Left ventricle myocardium superior (tissue), 1 donor: Measurements from ENCODE around the gene SYTL2. TPM values are rescaled to one million over a fixed set of nuclear protein-coding genes. Genes with fewer than 3 reads are reported as not detected.

Source experiments
- ATAC-seq: fragments of 200-7000 bp; cut with Tn5 transposase; one replicate; pipeline ENCODE4 v1.9.1; 2020; ENCODE audit warnings: mild to moderate bottlenecking, moderate library complexity
- DNase-seq: peaks from one replicate; pipeline ENCODE4 v3.0.0-alpha.2; 2020
- intact Hi-C: fragments of 100-400 bp; cut with micrococcal nuclease; formaldehyde crosslinking; loops from one replicate; pipeline ENCODE4 v1.11.0; 2022
- total RNA-seq: library from RNA; stranded (reverse); fragmentation: NEBNext Ultra II Directional; extraction: Animal tissue kit (Norgen Biotek cat#: 25700); gene quantifications from one replicate; pipeline ENCODE4 v1.2.1, GENCODE V29; 2021
- donor health status: DM: no; HTN: yes; CAD: no; lungs with severe emphysema.

The SYTL2 gene
- total RNA-seq, 1 donor from 2014 or later = 2.8 TPM

- intact Hi-C loops = loop anchor here (10.0 kb wide), 2 partner anchors 134 to 234 kb away; no protein-coding TSS in a partner anchor
- ATAC-seq (no peak), DNase-seq (no peak)
Observed at GRCh38 chr11:85828640-85828978, 17.7 kb upstream of the SYTL2 start.

GRCh38 chr11:85827748-85828639, 17.1 kb upstream of the SYTL2 start:
- DNase-seq = no peak
- ATAC-seq = no peak
- intact Hi-C loops = loop anchor here (10.0 kb wide), 2 partner anchors 133 to 233 kb away; no protein-coding TSS in a partner anchor

GRCh38 chr11:85826116-85826855, 15.3 kb upstream of the SYTL2 start:
- intact Hi-C loops = loop anchor here (10.0 kb wide), 2 partner anchors 131 to 231 kb away; no protein-coding TSS in a partner anchor
- peak; percentile 40 for DNase-seq
- peak; percentile 60 for ATAC-seq

- intact Hi-C loops = loop anchor here (10.0 kb wide), 2 partner anchors 131 to 231 kb away; no protein-coding TSS in a partner anchor
- no peak for ATAC-seq
Observed at GRCh38 chr11:85825616-85826015, 14.7 kb upstream of the SYTL2 start.

GRCh38 chr11:85823816-85824215, 12.9 kb upstream of the SYTL2 start:
- intact Hi-C loops = loop anchor here (10.0 kb wide), 2 partner anchors 129 to 229 kb away; no protein-coding TSS in a partner anchor
- ATAC-seq (no peak), DNase-seq (no peak)

More at GRCh38 chr11:85825616-85826015, 14.7 kb upstream of the SYTL2 start:
- DNase-seq = no peak

GRCh38 chr11:85822814-85823213, 11.9 kb upstream of the SYTL2 start:
- intact Hi-C loops = loop anchor here (10.0 kb wide), 2 partner anchors 128 to 228 kb away; no protein-coding TSS in a partner anchor
- ATAC-seq (no peak), DNase-seq (no peak)

DNA sequence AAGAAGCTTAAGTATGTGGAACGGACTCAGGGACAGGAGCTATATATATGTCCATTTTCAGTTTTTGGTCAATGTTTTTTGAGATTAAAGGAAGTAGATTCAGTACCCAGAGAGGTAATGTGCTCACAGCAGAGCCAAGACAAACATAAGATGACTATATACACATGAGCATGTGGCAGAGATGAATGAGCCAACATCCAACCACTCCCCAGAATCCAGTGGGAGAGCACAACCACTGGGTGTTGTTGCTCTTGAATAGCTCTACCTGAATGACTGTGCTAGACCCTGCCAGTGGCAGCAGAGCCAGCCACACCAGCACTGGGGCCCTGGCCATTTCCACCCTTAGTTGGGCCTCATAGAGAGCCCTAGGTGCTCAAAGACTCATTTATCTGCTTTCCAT, 10.7 kb upstream of the SYTL2 start:
- intact Hi-C loops = loop anchor here (10.0 kb wide), 2 partner anchors 127 to 227 kb away; no protein-coding TSS in a partner anchor
- ATAC-seq = no peak
- no peak for DNase-seq

GRCh38 chr11:85819441-85819840, 8.5 kb upstream of the SYTL2 start:
- DNase-seq (no peak), ATAC-seq (no peak)
- intact Hi-C loops = no loop called here

- intact Hi-C loops = no loop called here
- no peak for ATAC-seq
- no peak for DNase-seq
Observed at GRCh38 chr11:85815186-85815931, 4.4 kb upstream of the SYTL2 start.

DNA sequence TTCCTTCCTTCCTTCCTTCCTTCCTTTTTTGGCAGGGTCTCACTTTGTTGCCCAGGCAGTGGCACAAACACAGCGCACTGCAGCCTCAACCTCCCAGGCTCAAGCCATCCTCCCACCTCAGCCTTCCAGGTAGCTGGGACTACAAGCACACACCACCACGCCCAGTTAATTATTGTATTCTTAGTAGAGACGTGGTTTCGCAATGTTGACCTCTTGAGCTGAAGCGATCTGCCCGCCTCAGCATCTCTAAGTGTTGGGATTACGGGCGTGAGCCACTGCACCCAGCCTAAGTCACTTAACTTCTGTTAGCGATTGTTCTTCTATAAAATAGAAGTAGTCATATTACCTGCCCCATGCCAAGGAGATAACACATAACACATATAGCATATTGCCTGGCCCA, 2.8 kb upstream of the SYTL2 start:
- DNase-seq = no peak
- intact Hi-C loops = no loop called here
- ATAC-seq = no peak

GRCh38 chr11:85811624-85812023, 683 bp upstream of the SYTL2 start:
- DNase-seq = no peak
- ATAC-seq = no peak
- intact Hi-C loops = no loop called here

DNA sequence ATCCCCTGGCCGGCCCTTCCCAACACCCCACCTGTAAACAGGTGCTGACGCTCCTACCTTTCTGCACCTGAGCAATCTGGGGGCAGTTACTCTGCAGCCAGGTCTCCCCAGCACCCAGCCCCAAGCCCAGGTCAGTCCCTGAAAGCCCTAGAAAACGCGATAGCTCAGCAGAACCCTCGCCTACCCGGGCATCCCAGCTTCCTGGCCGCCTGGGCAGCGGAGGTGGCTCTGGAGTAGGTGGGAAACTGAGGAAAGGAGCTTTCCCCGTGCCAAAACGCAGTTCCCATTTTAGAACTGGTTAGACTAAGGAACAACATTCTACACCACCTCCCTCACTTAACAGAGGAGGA, 445 bp downstream of the SYTL2 start:
- no peak for DNase-seq
- ATAC-seq = no peak
- intact Hi-C loops = no loop called here

- DNase-seq (no peak), ATAC-seq (no peak)
- intact Hi-C loops = no loop called here
Observed at GRCh38 chr11:85809863-85810262, 1.1 kb downstream of the SYTL2 start.

- intact Hi-C loops = no loop called here
- DNase-seq = no peak
Observed at GRCh38 chr11:85809191-85809590, 1.8 kb downstream of the SYTL2 start.

DNA sequence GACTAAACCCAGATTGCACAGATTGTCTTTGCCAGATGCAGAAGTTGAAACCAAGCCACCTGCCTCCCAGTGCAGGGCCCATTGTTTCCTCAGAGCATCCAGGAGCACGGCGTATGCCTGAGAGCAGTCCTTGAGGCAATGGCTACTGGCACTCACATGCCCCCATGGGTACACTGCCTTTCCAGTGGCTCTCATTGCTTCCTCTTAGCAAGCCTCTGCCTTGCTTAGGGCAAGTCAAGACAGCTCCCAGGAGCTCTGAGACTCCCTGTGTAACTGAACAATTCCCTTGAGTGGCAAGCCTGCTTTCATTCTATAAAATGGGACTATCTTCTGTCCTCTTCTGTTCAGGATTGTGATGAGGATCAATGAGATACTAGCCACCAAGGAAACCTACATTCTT, 4.1 kb downstream of the SYTL2 start:
- ATAC-seq (no peak), DNase-seq (no peak)
- intact Hi-C loops = no loop called here

More at GRCh38 chr11:85809191-85809590, 1.8 kb downstream of the SYTL2 start:
- ATAC-seq = no peak

DNA sequence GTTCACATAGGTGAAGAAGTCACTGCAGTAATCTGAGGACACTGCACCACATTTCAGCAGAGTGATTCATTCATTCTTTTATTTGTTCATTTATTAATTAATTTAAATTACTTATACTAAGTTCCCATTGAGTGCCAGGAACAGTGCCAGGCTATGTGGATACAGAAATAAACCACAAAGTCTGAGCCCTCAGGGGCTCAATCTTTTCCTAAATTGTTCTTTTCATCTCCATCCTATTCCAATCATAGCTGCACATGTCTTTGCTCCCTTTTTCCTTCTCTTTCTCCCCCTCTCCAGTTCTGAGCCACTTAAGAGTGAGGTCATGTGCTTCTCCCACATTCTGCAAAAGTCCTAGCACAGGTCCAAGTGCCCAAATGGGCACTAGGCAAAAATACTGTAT, 4.9 kb downstream of the SYTL2 start:
- ATAC-seq (no peak), DNase-seq (no peak)
- intact Hi-C loops = no loop called here

DNA sequence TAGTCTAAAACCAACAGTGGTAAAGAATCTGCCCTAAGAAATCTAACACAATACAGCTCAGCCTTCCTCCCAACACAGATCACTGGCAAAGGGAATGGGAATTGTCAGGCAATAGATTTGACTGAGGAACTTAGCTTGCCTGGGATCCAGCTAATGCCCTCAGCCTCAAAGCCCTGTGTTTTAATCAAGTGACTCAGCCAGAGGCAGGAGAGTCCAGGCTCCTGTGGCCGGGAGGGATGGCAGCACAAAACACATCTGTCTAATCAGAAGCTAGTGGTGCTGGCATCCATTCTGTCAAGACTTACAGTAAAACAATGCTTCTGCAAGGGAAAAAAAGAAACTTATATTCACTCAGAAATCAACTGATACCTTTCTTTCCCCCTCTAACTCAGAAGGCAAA, 5.6 kb downstream of the SYTL2 start:
- intact Hi-C loops = no loop called here
- DNase-seq (no peak), ATAC-seq (no peak)

GRCh38 chr11:85803920-85804319, 7.0 kb downstream of the SYTL2 start:
- no peak for ATAC-seq
- no peak for DNase-seq
- intact Hi-C loops = no loop called here

GRCh38 chr11:85803303-85803702, 7.6 kb downstream of the SYTL2 start:
- no peak for ATAC-seq
- intact Hi-C loops = no loop called here

More at GRCh38 chr11:85803303-85803702, 7.6 kb downstream of the SYTL2 start:
- no peak for DNase-seq
